Activated T-helper 17 cell treated with anti-CD3 and anti-CD28 coated beads, Interleukin-2, amount 50 U/mL, for 72 hours (primary cell): ENCODE measurements around the gene VCAN. TPM values are rescaled to one million over a fixed set of nuclear protein-coding genes. Genes with fewer than 3 reads are reported as not detected.

Experiments used
- ATAC-seq: fragments of 150-1000 bp; cut with Tn5 transposase; replicated peaks from 2 replicates; pipeline ENCODE4 v1.10.0; 2021; ENCODE audit warnings: mild to moderate bottlenecking, moderate library complexity
- H3K27ac Mint-ChIP-seq: one replicate; pipeline ENCODE4 v1.8.0; 2022; ENCODE audit warnings: mixed read lengths
- H3K27me3 Mint-ChIP-seq: one replicate; pipeline ENCODE4 v1.8.0; 2022; ENCODE audit warnings: mixed read lengths
- H3K36me3 Mint-ChIP-seq: one replicate; pipeline ENCODE4 v1.8.0; 2022; ENCODE audit warnings: low read depth, mild to moderate bottlenecking, mixed read lengths
- H3K4me1 Mint-ChIP-seq: one replicate; pipeline ENCODE4 v1.8.0; 2022; ENCODE audit warnings: mixed read lengths
- H3K4me3 Mint-ChIP-seq: one replicate; pipeline ENCODE4 v1.8.0; 2022; ENCODE audit warnings: mild to moderate bottlenecking, mixed read lengths
- H3K9me3 Mint-ChIP-seq: one replicate; pipeline ENCODE4 v1.8.0; 2022; ENCODE audit warnings: mixed read lengths
- total RNA-seq, 2 donors: library from RNA; stranded (reverse); gene quantifications; one replicate each; pipeline ENCODE4 v1.2.3, GENCODE V29; 2022

Gene VCAN
- total RNA-seq, 2 donors from 2014 or later = 0.13 TPM; not detected in 1

DNA sequence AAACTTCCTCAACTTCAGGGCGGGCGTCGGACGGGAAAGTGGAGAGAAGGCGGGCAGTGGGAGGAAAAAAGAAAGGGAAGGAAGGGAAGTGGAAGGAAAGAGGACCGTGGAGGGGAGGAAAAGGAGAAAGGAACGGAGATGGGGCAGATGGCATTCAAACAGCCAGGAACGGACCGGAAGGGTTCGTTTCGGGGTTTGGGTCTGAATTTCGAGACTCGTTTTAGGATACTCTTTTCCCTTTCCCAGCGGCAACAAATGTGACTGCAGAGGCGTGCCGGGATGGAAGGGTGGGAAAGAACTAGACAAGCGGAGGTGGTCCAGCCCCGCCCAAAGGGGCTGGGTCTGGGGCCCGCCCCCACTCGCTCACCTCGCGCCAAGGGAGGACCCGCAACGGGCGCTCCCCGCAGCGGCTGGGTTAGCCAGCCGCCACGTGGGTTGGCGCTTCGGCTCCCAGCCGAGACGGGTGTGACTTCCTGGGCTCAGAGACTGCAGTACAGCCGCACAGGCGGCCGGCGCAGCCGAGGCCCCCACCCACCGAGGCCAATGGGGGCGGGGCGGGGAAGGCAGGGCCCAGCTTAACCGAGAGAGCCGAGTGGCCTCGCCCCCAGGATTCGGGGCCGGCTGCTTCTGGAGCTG lies 2.7 kb downstream of the VCAN start:
- Mint-ChIP-seq H3K9me3 (no peaks in the 10 kb centered on the region), H3K36me3 (peaks cover 8% of the 10 kb centered on the region), H3K27me3 (peaks cover 67% of the 10 kb centered on the region), H3K4me1 (peaks cover 16% of the 10 kb centered on the region), H3K4me3 (peak overlapping the region; percentile 82), H3K27ac (no peak overlapping the region)
- peak; percentile 38 for ATAC-seq

DNA sequence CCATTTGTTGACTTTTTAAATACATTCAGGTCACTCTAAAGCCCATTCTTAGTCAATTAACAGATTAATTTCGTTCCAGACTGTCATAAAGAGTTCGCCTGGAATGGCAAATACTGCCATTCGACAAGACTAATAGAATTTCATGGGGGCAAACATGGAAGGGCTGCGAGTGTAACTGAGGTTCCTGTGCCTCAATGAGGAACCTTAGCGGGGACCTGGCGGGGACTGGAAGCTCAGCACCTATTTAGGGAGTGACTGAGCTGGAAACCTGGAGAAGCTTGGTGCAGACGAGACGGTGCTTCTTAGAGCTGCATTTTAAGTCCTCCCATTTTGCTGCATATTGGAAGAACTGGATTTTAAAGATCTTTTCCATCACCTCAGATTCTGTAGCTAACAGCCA lies 3.4 kb downstream of the VCAN start:
- Mint-ChIP-seq H3K27ac (no peak overlapping the region), H3K27me3 (peaks cover 67% of the 10 kb centered on the region), H3K36me3 (peaks cover 8% of the 10 kb centered on the region), H3K9me3 (no peaks in the 10 kb centered on the region), H3K4me3 (peak overlapping the region; percentile 82), H3K4me1 (peaks cover 16% of the 10 kb centered on the region)
- no peak for ATAC-seq

DNA sequence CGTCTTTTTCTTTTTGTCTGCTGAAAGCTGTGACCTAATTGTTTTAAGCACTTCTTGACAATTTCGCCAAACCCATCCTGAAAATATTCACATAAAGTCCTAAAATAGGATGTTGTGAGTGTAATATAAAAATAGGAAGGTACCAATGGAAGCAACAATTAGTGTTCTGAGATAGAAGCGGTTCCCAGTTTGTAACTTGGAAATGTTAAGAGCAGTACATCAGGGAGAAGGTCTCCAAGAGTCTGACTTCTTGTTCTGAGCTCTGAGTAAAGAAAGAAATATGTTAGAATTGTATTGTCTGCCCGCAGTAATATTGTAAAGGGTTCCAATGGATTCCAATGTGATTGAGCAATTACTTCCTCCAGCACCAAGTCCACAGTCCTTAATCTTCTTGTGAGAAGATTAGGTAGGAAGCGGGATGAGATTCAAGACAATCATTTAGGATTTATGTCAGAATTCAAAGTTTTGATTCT lies 3.9 kb downstream of the VCAN start:
- Mint-ChIP-seq H3K27me3 (peaks cover 69% of the 10 kb centered on the region), H3K9me3 (no peaks in the 10 kb centered on the region), H3K36me3 (peaks cover 8% of the 10 kb centered on the region), H3K4me3 (peak overlapping the region; percentile 82), H3K27ac (no peak overlapping the region), H3K4me1 (peaks cover 16% of the 10 kb centered on the region)
- ATAC-seq = no peak

DNA sequence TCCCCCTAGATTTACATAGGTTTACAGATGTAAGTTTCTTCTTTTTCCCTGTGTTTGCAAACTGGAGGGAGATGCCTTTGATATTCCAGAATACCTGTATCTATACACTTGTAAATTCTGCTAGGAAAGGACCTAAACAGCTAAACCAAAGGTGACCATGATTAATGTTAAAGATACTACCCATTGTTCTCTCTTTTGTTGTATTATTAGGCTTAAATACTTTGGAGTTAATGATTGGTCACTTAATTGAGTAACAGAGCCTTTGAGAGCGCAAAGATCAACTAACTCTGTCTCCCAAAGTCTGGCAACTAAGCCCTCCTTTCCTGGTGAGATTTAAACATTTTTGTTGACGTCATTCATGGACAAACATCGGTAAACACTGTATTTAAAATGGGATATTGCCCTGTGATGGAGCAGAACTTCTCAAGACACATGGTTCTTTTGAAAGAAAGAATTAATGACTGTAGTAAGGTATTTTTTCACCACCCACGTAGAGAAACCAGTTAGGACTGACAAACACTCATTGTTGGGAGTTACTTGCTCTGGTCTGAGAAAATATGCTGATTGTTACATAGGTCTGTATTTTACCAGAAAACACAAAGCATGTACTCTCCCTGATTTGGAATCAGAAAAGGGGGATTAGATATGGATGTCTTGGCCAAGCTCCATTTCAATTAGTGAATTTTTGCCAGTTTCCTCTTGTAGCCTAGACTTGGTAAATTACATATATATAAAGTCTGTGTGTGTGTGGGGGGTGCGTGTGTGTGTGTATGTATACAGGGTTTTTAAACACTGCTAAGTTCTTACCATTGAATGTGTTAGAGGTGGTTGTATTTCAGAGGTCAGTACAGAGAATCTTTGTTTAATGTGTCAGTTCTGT lies 4.6 kb downstream of the VCAN start:
- Mint-ChIP-seq H3K9me3 (no peaks in the 10 kb centered on the region), H3K27ac (no peak overlapping the region), H3K4me1 (peaks cover 16% of the 10 kb centered on the region), H3K36me3 (peaks cover 8% of the 10 kb centered on the region), H3K4me3 (no peak overlapping the region), H3K27me3 (peaks cover 63% of the 10 kb centered on the region)
- ATAC-seq = no peak

DNA sequence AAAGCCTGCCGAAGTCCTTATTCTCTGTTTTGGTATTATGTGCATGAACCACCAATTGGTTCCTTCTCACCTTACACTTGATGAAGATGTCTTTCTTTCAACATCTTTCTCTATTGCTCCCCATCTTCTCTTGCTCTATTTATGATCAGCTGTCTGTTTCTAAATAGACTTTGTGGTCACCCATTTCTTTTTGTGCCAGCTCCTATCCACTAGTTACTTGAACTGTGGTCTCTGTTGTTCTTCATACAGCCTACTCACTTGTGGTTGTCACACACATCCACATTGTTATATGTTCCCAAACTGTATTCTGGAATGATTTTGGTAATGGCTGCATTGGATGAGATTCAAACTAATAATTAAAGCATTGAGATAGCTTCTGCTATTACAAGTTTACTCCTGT lies 11.4 kb downstream of the VCAN start:
- Mint-ChIP-seq H3K27me3 (peaks cover 42% of the 10 kb centered on the region), H3K36me3 (no peaks in the 10 kb centered on the region), H3K9me3 (no peaks in the 10 kb centered on the region), H3K4me1 (no peaks in the 10 kb centered on the region), H3K4me3 (no peak overlapping the region), H3K27ac (no peak overlapping the region)
- ATAC-seq = no peak

DNA sequence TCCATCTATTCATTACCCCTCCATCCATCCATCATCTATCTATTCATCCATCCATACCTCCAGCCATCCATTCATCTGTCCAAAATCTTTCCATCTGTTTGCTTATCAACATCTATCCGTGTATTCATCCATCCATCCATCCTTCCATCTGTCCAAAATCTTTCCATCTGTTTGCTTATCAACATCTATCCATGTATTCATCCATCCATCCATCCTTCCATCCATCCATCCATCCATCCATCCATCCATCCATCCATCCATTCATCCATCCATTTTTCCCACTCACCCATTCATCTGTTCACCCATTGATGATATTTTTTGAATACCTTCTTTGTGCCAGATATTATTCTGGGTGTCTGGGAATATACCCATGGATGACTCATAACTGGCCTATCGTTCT lies 12.8 kb downstream of the VCAN start:
- Mint-ChIP-seq H3K27ac (no peak overlapping the region), H3K36me3 (no peaks in the 10 kb centered on the region), H3K4me1 (no peaks in the 10 kb centered on the region), H3K4me3 (no peak overlapping the region), H3K27me3 (peaks cover 37% of the 10 kb centered on the region), H3K9me3 (no peaks in the 10 kb centered on the region)
- no peak for ATAC-seq

DNA sequence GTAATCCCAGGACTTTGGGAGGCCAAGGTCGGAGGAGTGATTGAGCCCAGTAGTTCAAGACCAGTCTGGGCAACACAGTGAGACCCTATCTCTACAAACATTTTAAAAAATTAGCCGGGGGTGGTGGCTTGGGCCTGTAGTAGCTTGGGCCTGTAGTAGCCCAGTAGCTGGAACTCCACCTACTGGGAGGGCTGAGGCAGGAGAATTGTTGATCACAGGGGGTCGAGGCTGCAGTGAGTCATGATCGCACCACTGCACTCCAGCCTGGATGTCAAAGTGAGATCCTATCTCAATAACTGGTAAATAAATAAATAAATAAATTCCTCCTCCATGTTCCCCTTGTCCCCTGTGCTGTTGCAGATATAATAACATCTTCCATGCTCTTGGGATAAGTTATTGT lies 14.3 kb downstream of the VCAN start:
- Mint-ChIP-seq H3K4me1 (no peaks in the 10 kb centered on the region), H3K27me3 (peaks cover 28% of the 10 kb centered on the region), H3K36me3 (no peaks in the 10 kb centered on the region), H3K27ac (no peak overlapping the region), H3K9me3 (no peaks in the 10 kb centered on the region), H3K4me3 (no peak overlapping the region)
- no peak for ATAC-seq

DNA sequence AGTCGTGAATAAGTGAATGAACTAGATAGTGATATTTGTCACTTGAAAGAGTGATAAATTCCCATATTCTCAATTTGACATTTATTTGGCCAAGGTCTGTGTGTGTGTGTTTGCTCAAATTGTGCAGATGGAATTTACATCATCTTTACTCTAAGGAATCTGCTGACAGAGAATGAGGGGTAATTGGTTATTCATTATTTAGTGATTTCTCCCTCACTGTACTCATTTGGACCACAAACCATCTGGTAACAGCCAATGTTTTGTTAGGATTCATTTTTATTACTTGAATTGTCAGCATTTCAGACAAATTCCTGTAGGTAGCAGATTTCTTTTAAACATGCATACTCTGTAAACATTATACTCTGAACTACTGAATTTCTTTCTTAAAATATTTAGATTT lies 15.6 kb downstream of the VCAN start:
- Mint-ChIP-seq H3K27me3 (peaks cover 31% of the 10 kb centered on the region), H3K4me3 (no peak overlapping the region), H3K9me3 (no peaks in the 10 kb centered on the region), H3K36me3 (no peaks in the 10 kb centered on the region), H3K4me1 (no peaks in the 10 kb centered on the region), H3K27ac (no peak overlapping the region)
- ATAC-seq = no peak

DNA sequence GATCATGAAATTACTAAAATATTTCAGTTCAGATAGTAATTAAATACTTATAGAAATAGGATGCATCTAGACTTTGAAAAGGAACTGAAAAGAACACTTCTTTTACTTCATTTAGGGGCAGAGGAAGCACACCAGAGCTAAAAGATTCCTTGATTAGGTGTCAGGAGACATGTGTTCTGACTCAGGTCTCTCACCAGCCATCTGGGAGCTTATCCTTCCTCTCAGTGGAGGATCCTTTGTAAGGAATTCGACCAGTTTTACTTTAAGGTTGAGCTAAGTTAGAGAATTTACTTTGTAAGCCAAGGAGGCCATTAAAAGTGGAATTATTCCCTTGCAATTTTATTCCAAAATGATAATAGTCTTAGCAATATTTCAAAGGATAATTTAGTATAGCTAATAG lies 16.7 kb downstream of the VCAN start:
- Mint-ChIP-seq H3K27me3 (peaks cover 30% of the 10 kb centered on the region), H3K4me3 (no peak overlapping the region), H3K4me1 (no peaks in the 10 kb centered on the region)

DNA sequence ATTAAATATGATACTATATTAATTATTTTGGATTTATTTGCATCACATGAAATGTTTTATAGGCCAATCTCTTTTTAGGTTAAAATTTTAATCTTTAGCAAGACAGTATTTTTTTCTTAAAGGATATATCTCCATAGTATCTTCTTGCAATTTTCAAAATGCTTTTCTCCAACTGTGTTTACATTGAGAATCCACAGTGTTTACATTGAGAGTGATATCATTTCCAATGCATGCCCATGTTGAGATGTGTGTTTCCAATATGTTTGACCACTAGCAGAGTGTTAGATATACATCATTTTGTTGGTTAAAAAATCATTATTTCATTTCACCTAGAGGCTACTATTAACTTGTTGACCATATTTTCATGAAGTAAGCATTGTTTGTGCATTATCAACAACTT lies 17.3 kb downstream of the VCAN start:
- ATAC-seq = no peak
- no peaks in the 10 kb centered on the region for H3K4me1 Mint-ChIP-seq
- H3K4me3 Mint-ChIP-seq = no peak overlapping the region
- no peaks in the 10 kb centered on the region for H3K36me3 Mint-ChIP-seq
- H3K9me3 Mint-ChIP-seq = no peaks in the 10 kb centered on the region
- no peak overlapping the region for H3K27ac Mint-ChIP-seq
- peaks cover 34% of the 10 kb centered on the region for H3K27me3 Mint-ChIP-seq

More for the DNA sequence above, 16.7 kb downstream of the VCAN start:
- H3K27ac Mint-ChIP-seq = no peak overlapping the region
- no peak for ATAC-seq
- H3K36me3 Mint-ChIP-seq = no peaks in the 10 kb centered on the region
- no peaks in the 10 kb centered on the region for H3K9me3 Mint-ChIP-seq

DNA sequence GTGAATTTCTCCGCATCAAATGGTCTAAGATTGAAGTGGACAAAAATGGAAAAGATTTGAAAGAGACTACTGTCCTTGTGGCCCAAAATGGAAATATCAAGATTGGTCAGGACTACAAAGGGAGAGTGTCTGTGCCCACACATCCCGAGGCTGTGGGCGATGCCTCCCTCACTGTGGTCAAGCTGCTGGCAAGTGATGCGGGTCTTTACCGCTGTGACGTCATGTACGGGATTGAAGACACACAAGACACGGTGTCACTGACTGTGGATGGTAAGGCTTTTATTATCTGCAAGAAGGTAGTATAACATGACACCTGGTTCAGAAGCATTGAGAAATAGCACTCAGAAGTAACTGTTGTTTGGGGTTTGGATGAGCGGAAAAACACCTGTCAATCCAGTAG lies 18.7 kb downstream of the VCAN start:
- Mint-ChIP-seq H3K4me1 (no peaks in the 10 kb centered on the region), H3K9me3 (no peaks in the 10 kb centered on the region), H3K4me3 (no peak overlapping the region), H3K27ac (no peak overlapping the region), H3K27me3 (peaks cover 32% of the 10 kb centered on the region), H3K36me3 (no peaks in the 10 kb centered on the region)
- ATAC-seq = no peak

DNA sequence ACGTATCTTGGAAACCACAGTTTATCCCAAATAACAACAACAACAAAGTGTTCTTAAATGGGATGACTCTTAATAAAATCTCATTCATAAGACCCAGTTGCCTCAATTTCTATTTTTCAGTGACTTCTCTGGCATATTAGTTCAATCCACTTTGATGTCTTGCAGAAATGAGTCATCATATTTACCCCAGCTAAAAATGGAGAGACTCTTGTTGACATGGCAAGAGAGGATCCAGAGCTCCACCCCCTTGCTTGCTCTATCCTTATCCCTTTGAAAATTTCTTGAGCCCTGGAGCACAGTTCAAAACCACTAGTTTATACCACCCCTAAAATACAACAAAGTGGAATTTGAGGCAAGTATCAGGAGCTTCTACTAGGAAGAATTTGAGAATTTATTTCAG lies 20.8 kb downstream of the VCAN start:
- Mint-ChIP-seq H3K27ac (no peak overlapping the region), H3K27me3 (peaks cover 24% of the 10 kb centered on the region), H3K4me3 (no peak overlapping the region), H3K36me3 (no peaks in the 10 kb centered on the region), H3K4me1 (no peaks in the 10 kb centered on the region), H3K9me3 (no peaks in the 10 kb centered on the region)
- no peak for ATAC-seq

DNA sequence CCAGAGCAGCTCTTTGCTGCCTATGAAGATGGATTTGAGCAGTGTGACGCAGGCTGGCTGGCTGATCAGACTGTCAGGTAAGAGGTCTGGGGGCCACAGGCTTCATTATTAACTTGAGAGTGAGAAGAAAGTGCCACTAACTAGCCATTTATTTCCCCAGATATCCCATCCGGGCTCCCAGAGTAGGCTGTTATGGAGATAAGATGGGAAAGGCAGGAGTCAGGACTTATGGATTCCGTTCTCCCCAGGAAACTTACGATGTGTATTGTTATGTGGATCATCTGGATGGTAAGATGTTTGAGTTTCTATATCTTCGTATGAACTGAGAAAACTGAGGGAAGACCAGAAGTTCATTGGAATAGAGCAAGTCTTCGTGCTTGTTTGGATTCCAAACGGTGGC lies 22.1 kb downstream of the VCAN start:
- ATAC-seq = no peak
- Mint-ChIP-seq H3K4me3 (no peak overlapping the region), H3K27me3 (peaks cover 24% of the 10 kb centered on the region), H3K4me1 (no peaks in the 10 kb centered on the region), H3K27ac (no peak overlapping the region), H3K9me3 (no peaks in the 10 kb centered on the region), H3K36me3 (no peaks in the 10 kb centered on the region)

DNA sequence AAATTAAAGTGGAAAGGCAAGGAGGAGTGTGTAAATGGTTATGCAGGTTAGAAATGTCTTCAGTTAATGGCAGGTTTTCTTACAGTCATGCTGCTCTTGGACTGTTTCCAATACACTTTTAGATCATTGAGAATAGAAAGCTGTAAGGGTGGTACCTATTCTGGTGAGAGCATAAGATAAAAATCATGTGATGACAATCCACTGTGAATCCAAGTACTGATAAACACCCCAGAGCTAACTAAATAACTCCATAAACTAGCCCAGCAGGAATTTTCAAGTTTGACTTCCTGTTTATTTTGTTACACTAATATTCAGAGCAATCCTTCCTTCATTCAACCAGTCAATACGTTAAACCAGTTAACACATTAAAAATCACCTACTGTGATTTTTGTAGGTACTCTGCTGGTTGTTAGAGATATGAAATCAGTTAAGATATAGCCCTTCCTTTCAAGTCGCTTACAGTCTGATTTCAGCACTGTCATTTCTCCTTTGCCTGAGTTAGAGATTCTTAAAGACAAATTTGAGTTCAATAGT lies 22.6 kb downstream of the VCAN start:
- Mint-ChIP-seq H3K4me1 (no peaks in the 10 kb centered on the region), H3K4me3 (no peak overlapping the region), H3K9me3 (no peaks in the 10 kb centered on the region), H3K27ac (no peak overlapping the region), H3K36me3 (no peaks in the 10 kb centered on the region), H3K27me3 (peaks cover 24% of the 10 kb centered on the region)
- ATAC-seq = no peak

DNA sequence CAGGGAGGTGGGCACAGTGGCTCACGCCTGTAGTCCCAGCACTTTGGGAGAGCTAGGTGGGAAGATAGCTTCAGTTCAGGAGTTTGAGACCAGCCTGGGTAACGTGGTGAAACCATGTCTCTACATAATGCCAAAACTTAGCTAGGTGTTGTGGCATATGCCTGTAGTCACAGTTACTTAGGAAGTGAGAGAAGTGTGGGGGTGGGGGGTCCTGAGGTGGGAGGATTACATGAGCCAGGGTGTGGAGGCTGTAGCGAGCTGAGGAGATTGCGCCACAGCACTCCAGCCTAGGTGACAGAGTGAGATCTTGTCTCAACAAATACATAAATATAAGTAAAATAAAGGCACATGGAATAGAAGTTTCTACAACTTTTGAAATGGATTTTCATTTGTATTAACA lies 23.1 kb downstream of the VCAN start:
- Mint-ChIP-seq H3K36me3 (no peaks in the 10 kb centered on the region), H3K27me3 (peaks cover 24% of the 10 kb centered on the region), H3K27ac (no peak overlapping the region), H3K4me1 (no peaks in the 10 kb centered on the region), H3K4me3 (no peak overlapping the region), H3K9me3 (no peaks in the 10 kb centered on the region)
- ATAC-seq = no peak
